ENCODE results near the gene FTCDNL1.

The FTCDNL1 gene

GRCh38 chr2:199751492-199752120, 99.4 kb downstream of the FTCDNL1 start (continued):
- TF ChIP-seq, protein P1, sequence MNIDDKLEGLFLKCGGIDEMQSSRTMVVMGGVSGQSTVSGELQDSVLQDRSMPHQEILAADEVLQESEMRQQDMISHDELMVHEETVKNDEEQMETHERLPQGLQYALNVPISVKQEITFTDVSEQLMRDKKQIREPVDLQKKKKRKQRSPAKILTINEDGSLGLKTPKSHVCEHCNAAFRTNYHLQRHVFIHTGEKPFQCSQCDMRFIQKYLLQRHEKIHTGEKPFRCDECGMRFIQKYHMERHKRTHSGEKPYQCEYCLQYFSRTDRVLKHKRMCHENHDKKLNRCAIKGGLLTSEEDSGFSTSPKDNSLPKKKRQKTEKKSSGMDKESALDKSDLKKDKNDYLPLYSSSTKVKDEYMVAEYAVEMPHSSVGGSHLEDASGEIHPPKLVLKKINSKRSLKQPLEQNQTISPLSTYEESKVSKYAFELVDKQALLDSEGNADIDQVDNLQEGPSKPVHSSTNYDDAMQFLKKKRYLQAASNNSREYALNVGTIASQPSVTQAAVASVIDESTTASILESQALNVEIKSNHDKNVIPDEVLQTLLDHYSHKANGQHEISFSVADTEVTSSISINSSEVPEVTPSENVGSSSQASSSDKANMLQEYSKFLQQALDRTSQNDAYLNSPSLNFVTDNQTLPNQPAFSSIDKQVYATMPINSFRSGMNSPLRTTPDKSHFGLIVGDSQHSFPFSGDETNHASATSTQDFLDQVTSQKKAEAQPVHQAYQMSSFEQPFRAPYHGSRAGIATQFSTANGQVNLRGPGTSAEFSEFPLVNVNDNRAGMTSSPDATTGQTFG (tag by site-specific recombination; IDR thresholded peaks at IDR 0.05; ENCODE audit: borderline replicate concordance) = no peak
- no peak for TF ChIP-seq ZNF350 (tag by site-specific recombination; IDR thresholded peaks at IDR 0.05)
- no peak for TF ChIP-seq BCL11A (tag by site-specific recombination; IDR thresholded peaks at IDR 0.05; ENCODE audit: low read depth)
- TF ChIP-seq SETDB1 (IDR thresholded peaks at IDR 0.05; ENCODE audit: insufficient read length, low read length) = no peak
- no peak for TF ChIP-seq ZNF311 (tag by site-specific recombination; IDR thresholded peaks at IDR 0.05; ENCODE audit: borderline replicate concordance)
- TF ChIP-seq ZNF645 (tag by site-specific recombination; IDR thresholded peaks at IDR 0.05) = no peak
- TF ChIP-seq GLIS1 (tag by site-specific recombination; IDR thresholded peaks at IDR 0.05) = no peak

DNA sequence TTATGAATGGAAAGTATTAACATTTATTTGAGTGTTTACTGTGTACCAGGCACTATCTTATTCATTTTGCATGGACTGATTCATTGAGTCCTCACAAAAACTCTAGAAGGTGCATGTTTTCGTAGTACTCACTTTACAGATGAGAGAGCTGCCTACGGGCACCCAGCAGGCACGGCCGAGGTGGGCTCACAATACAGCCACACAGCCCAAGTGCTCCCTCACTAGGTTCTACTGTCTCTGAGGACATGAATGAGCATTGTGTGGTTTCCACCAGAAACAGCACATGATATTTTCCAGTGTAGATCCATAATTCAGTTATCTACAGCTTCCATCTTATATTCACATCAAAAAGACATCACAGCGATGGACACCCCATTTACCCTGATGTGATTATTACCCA, 101.4 kb downstream of the FTCDNL1 start:
- H3K9me3 ChIP-seq (ENCODE audit: control insufficient read depth, insufficient read depth, low read depth, low read length) = no peaks in the 10 kb centered on the region
- CTCF ChIA-PET = no interaction called here
- no peak for TF ChIP-seq ZFP3 (tag by site-specific recombination; IDR thresholded peaks at IDR 0.05; ENCODE audit: low read depth)
- TF ChIP-seq, protein P2, sequence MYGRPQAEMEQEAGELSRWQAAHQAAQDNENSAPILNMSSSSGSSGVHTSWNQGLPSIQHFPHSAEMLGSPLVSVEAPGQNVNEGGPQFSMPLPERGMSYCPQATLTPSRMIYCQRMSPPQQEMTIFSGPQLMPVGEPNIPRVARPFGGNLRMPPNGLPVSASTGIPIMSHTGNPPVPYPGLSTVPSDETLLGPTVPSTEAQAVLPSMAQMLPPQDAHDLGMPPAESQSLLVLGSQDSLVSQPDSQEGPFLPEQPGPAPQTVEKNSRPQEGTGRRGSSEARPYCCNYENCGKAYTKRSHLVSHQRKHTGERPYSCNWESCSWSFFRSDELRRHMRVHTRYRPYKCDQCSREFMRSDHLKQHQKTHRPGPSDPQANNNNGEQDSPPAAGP (tag by site-specific recombination; IDR thresholded peaks at IDR 0.05) = no peak
- H3K4me1 ChIP-seq (ENCODE audit: control insufficient read depth, insufficient read depth, low read length) = no peaks in the 10 kb centered on the region; the same call in 1 of the 2 replicates
- POLR2A ChIA-PET = no interaction called here
- H3K36me3 ChIP-seq (ENCODE audit: control insufficient read depth in 2 of 2, insufficient read depth in 1 of 2, low read length in 2 of 2) = no peaks in the 10 kb centered on the region
- no peak overlapping the region for H3K4me3 ChIP-seq (ENCODE audit: low read depth, low read length)
- no peak overlapping the region for H3K27ac ChIP-seq (ENCODE audit: extremely low read depth, low read depth, low read length)

- TF ChIP-seq ZBTB17 (tag by site-specific recombination; IDR thresholded peaks at IDR 0.05) = no peak
- no peak for TF ChIP-seq ZNF221 (tag by site-specific recombination; IDR thresholded peaks at IDR 0.05; ENCODE audit: borderline replicate concordance)
- TF ChIP-seq ZNF596 (tag by site-specific recombination; IDR thresholded peaks at IDR 0.05) = no peak
- TF ChIP-seq, protein P3, sequence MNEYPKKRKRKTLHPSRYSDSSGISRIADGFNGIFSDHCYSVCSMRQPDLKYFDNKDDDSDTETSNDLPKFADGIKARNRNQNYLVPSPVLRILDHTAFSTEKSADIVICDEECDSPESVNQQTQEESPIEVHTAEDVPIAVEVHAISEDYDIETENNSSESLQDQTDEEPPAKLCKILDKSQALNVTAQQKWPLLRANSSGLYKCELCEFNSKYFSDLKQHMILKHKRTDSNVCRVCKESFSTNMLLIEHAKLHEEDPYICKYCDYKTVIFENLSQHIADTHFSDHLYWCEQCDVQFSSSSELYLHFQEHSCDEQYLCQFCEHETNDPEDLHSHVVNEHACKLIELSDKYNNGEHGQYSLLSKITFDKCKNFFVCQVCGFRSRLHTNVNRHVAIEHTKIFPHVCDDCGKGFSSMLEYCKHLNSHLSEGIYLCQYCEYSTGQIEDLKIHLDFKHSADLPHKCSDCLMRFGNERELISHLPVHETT (tag by site-specific recombination; IDR thresholded peaks at IDR 0.05) = no peak
- TF ChIP-seq SP7 (tag by site-specific recombination; IDR thresholded peaks at IDR 0.05) = no peak
- TF ChIP-seq ZNF585B (tag by site-specific recombination; IDR thresholded peaks at IDR 0.05) = no peak
- TF ChIP-seq KLF7 (tag by site-specific recombination; IDR thresholded peaks at IDR 0.05; ENCODE audit: borderline replicate concordance) = no peak
- no peak for TF ChIP-seq ZNF223 (tag by site-specific recombination; IDR thresholded peaks at IDR 0.05)
- no peak for TF ChIP-seq BCL11B (tag by site-specific recombination; IDR thresholded peaks at IDR 0.05; ENCODE audit: low read depth)
- TF ChIP-seq ZNF132 (tag by site-specific recombination; IDR thresholded peaks at IDR 0.05; ENCODE audit: borderline replicate concordance) = no peak
- TF ChIP-seq ZNF354C (tag by site-specific recombination; IDR thresholded peaks at IDR 0.05; ENCODE audit: borderline replicate concordance, low read depth) = no peak
- TF ChIP-seq ZNF155 (tag by site-specific recombination; IDR thresholded peaks at IDR 0.05) = no peak
- no peak for TF ChIP-seq FEZF1 (tag by site-specific recombination; IDR thresholded peaks at IDR 0.05)
- no peaks in the 10 kb centered on the region for H3K9me3 ChIP-seq (ENCODE audit: control insufficient read depth, insufficient read depth, low read depth, low read length)
- H3K36me3 ChIP-seq (ENCODE audit: control insufficient read depth in 2 of 2, insufficient read depth in 1 of 2, low read length in 2 of 2) = no peaks in the 10 kb centered on the region
- no peak overlapping the region for H3K27ac ChIP-seq (ENCODE audit: extremely low read depth, low read depth, low read length)
- CTCF ChIA-PET = no interaction called here
- POLR2A ChIA-PET = no interaction called here
- H3K4me3 ChIP-seq (ENCODE audit: low read depth, low read length) = no peak overlapping the region
- H3K4me1 ChIP-seq (ENCODE audit: control insufficient read depth, insufficient read depth, low read length) = no peaks in the 10 kb centered on the region; the same call in 1 of the 2 replicates
Observed at GRCh38 chr2:199744724-199745123, 106.3 kb downstream of the FTCDNL1 start.

All from HEK293 (cell line).